ENCODE measurements around the gene POLR3C. TPM values are rescaled to one million over a fixed set of nuclear protein-coding genes. Genes with fewer than 3 reads are reported as not detected.

The POLR3C gene
- total and polyA plus RNA-seq, 3 experiments from 2014 or later = 47.5 to 54.1 (median 53.1) TPM

- CTCF ChIA-PET = interaction anchor here (1.2 to 7.1 kb wide), 8 partner anchors 11 to 165 kb away, joined by 4 to 160 read pairs (median 24); partner anchors contain the start of genes LIX1L, PIAS3 and RBM8A
- Histone ChIP-seq H3K4me3 (ENCODE audit: low read length) (no peak overlapping the region), H3K36me3 (ENCODE audit: insufficient read depth, low read length) (peaks cover 6% of the 10 kb centered on the region), H3K4me1 (ENCODE audit: insufficient read depth, low read length) (peaks cover 10% of the 10 kb centered on the region), H3K27ac (ENCODE audit: low read depth, low read length) (no peak overlapping the region), H3K9me3 (ENCODE audit: low read length) (no peaks in the 10 kb centered on the region), H3K27me3 (ENCODE audit: insufficient read depth, low read length, poor library complexity, severe bottlenecking) (no peaks in the 10 kb centered on the region)
- Mint-ChIP-seq H3K4me3 (peak overlapping the region in 1 of 7 donors; percentile 38), H3K36me3 (peaks cover 5 to 42% (median 12%) of the 10 kb centered on the region in 3 donors), H3K9me3 (no peaks in the 10 kb centered on the region), H3K27ac (peak overlapping the region in 5 of 8 donors; percentile 17 to 92 (median 44)), H3K27me3 (no peaks in the 10 kb centered on the region), H3K4me1 (peaks cover 5 to 7% (median 6%) of the 10 kb centered on the region in 3 donors)
- no peak for DNase-seq
- POLR2A ChIA-PET = interaction anchor here (0.5 to 5.4 kb wide), 2 partner anchors 11 to 13 kb away, joined by 3 to 44 read pairs; partner anchors contain the start of gene PIAS3
Measured at GRCh38 chr1:145847827-145848226, 23.8 kb downstream of the POLR3C start.

DNA sequence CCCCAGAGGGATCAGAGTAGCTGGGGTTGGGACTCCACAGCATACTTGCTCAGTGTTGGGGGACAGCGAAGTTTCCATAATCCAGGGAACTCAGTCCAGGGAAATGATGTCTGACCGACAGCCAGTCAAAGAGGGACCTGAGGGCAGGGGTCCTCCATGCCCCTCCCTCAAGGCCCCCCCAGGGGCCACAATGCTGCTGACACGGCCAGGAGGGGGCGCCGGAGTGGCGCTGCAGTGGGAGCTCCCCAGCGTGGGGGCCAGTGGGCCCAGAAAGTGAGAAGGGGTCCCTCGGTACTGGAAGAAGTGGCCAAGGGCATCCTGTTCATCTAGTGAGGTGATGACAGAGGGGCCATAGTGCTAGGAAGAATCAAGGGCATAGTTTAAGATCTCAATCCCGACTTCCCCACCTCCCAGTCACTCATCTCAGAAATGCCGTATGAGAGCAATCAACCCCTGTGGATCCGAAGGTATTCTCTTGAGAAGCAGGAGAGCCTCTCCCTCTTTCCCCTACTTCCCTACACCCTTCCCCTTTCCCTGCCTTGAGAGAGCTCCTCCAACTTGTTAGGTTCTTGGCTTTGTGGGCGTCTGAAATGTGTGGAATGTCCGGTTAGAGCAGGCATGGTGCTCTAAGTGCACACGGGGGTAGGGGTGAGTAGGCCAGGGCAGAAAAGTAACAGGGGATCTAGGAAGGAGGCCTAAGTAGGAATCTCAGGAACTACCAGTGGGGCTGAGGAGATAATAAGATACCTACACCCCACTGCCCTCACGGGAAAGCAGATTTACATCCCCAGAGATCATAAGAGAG lies 25.6 kb downstream of the POLR3C start:
- CTCF ChIA-PET = interaction anchor here (0.7 to 7.1 kb wide), 6 partner anchors 10 to 163 kb away, joined by 3 to 160 read pairs (median 4); partner anchors contain the start of gene PIAS3

GRCh38 chr1:145855426-145855948 lies 31.5 kb downstream of the POLR3C start:
- CTCF ChIA-PET = interaction anchor here (10.2 kb wide), 1 partner anchor 8 kb away, joined by 160 read pairs; the partner anchor contains the start of gene NUDT17
- peaks cover 0 to 1% of the 10 kb centered on the region in 2 donors for H3K27me3 Mint-ChIP-seq
- Histone ChIP-seq H3K27me3 (ENCODE audit: insufficient read depth, low read length, poor library complexity, severe bottlenecking) (no peaks in the 10 kb centered on the region), H3K27ac (ENCODE audit: low read depth, low read length) (no peak overlapping the region), H3K36me3 (ENCODE audit: insufficient read depth, low read length) (peaks cover 10% of the 10 kb centered on the region), H3K9me3 (ENCODE audit: low read length) (no peaks in the 10 kb centered on the region), H3K4me3 (ENCODE audit: low read length) (no peak overlapping the region), H3K4me1 (ENCODE audit: insufficient read depth, low read length) (peaks cover 13% of the 10 kb centered on the region)
- no peaks in the 10 kb centered on the region for H3K9me3 Mint-ChIP-seq
- H3K36me3 Mint-ChIP-seq = peaks cover 5 to 63% (median 11%) of the 10 kb centered on the region in 3 donors
- POLR2A ChIA-PET = no interaction called here
- H3K4me3 Mint-ChIP-seq = peak overlapping the region in 2 of 7 donors; percentile 40 to 88
- peak overlapping the region in 3 of 8 donors; percentile 16 to 83 (median 72) for H3K27ac Mint-ChIP-seq
- H3K4me1 Mint-ChIP-seq = peaks cover 11 to 29% (median 29%) of the 10 kb centered on the region in 3 donors
- DNase-seq = no peak

More for the DNA sequence above, 25.6 kb downstream of the POLR3C start:
- no peaks in the 10 kb centered on the region for H3K9me3 ChIP-seq (ENCODE audit: low read length)
- no peaks in the 10 kb centered on the region for H3K9me3 Mint-ChIP-seq
- H3K4me1 ChIP-seq (ENCODE audit: insufficient read depth, low read length) = peaks cover 10% of the 10 kb centered on the region
- H3K4me1 Mint-ChIP-seq = peaks cover 5 to 7% (median 6%) of the 10 kb centered on the region in 3 donors
- peaks cover 5 to 56% (median 14%) of the 10 kb centered on the region in 3 donors for H3K36me3 Mint-ChIP-seq
- no peak overlapping the region for H3K4me3 Mint-ChIP-seq
- H3K27ac Mint-ChIP-seq = peak overlapping the region in 2 of 8 donors; percentile 5 to 69
- no peaks in the 10 kb centered on the region for H3K27me3 ChIP-seq (ENCODE audit: insufficient read depth, low read length, poor library complexity, severe bottlenecking)
- no peak overlapping the region for H3K27ac ChIP-seq (ENCODE audit: low read depth, low read length)
- H3K4me3 ChIP-seq (ENCODE audit: low read length) = no peak overlapping the region
- H3K27me3 Mint-ChIP-seq = peaks cover 0 to under 1% of the 10 kb centered on the region in 2 donors
- POLR2A ChIA-PET = interaction anchor here (5.4 kb wide), 1 partner anchor 9 kb away, joined by 44 read pairs; the partner anchor contains the start of gene PIAS3
- DNase-seq = no peak
- peaks cover 6% of the 10 kb centered on the region for H3K36me3 ChIP-seq (ENCODE audit: insufficient read depth, low read length)

DNA sequence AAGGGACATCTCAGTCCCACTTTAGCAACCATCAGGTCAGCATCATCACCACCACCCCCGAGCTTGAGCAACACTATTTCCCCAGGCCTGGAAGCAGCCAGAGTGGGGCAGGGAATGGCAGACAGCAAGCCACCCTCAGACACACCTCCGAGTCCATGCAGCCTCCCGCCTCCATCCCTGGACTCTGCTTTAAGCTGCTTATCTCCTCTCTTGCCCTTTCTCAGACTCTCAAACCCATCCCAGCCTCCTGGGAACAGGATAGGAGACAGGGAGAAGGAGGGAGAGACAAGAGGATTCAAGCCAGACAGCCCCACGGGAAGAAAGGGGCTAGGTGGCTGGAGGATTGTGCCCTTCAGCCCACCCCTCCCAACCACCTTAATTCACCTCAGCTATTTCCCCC lies 33.2 kb downstream of the POLR3C start:
- Histone ChIP-seq H3K27ac (ENCODE audit: low read depth, low read length) (no peak overlapping the region), H3K36me3 (ENCODE audit: insufficient read depth, low read length) (peaks cover 7% of the 10 kb centered on the region), H3K4me3 (ENCODE audit: low read length) (no peak overlapping the region), H3K27me3 (ENCODE audit: insufficient read depth, low read length, poor library complexity, severe bottlenecking) (no peaks in the 10 kb centered on the region), H3K9me3 (ENCODE audit: low read length) (no peaks in the 10 kb centered on the region), H3K4me1 (ENCODE audit: insufficient read depth, low read length) (peaks cover 13% of the 10 kb centered on the region)
- H3K27ac Mint-ChIP-seq = peak overlapping the region in 3 of 8 donors; percentile 70 to 94 (median 77)
- peak overlapping the region; percentile 12 to 99 (median 41) for H3K4me3 Mint-ChIP-seq
- H3K4me1 Mint-ChIP-seq = peaks cover 11 to 29% (median 29%) of the 10 kb centered on the region in 3 donors
- POLR2A ChIA-PET = interaction anchor here (1.2 to 3.3 kb wide), 4 partner anchors 10 to 70 kb away, joined by 3 to 44 read pairs (median 15); partner anchors contain the start of genes NUDT17, POLR3C, RBM8A and RNF115
- H3K36me3 Mint-ChIP-seq = peaks cover 0 to 51% (median 4%) of the 10 kb centered on the region in 3 donors
- H3K27me3 Mint-ChIP-seq = peaks cover 0 to 1% of the 10 kb centered on the region in 2 donors
- H3K9me3 Mint-ChIP-seq = no peaks in the 10 kb centered on the region
- no peak for DNase-seq
- CTCF ChIA-PET = interaction anchor here (0.6 to 10.2 kb wide), 8 partner anchors 10 to 154 kb away, joined by 3 to 160 read pairs (median 4); partner anchors contain the start of genes NUDT17 and TXNIP

GRCh38 chr1:145858238-145858900 lies 34.4 kb downstream of the POLR3C start:
- CTCF ChIA-PET = interaction anchor here (0.8 to 10.2 kb wide), 21 partner anchors 10 to 156 kb away, joined by 3 to 160 read pairs (median 5); partner anchors contain the start of genes ANKRD34A, ITGA10, NUDT17 and POLR3C
- H3K36me3 Mint-ChIP-seq = peaks cover 0 to 43% (median 4%) of the 10 kb centered on the region in 3 donors
- Histone ChIP-seq H3K4me1 (ENCODE audit: insufficient read depth, low read length) (peaks cover 13% of the 10 kb centered on the region), H3K36me3 (ENCODE audit: insufficient read depth, low read length) (peaks cover 7% of the 10 kb centered on the region), H3K27ac (ENCODE audit: low read depth, low read length) (peak overlapping the region; percentile 56), H3K4me3 (ENCODE audit: low read length) (peak overlapping the region; percentile 80), H3K9me3 (ENCODE audit: low read length) (no peaks in the 10 kb centered on the region), H3K27me3 (ENCODE audit: insufficient read depth, low read length, poor library complexity, severe bottlenecking) (no peaks in the 10 kb centered on the region)
- H3K27ac Mint-ChIP-seq = peak overlapping the region; percentile 38 to 94 (median 90)
- peaks cover 11 to 29% (median 29%) of the 10 kb centered on the region in 3 donors for H3K4me1 Mint-ChIP-seq
- DNase-seq = peak in 3 of 5 donors; percentile 61 to 77 (median 66)
- POLR2A ChIA-PET = interaction anchor here (0.6 to 3.3 kb wide), 16 partner anchors 11 to 179 kb away, joined by 3 to 44 read pairs (median 12); partner anchors contain the start of genes ANKRD34A, ANKRD35, LIX1L and NUDT17
- H3K9me3 Mint-ChIP-seq = no peaks in the 10 kb centered on the region
- H3K27me3 Mint-ChIP-seq = peaks cover 0 to 1% of the 10 kb centered on the region in 2 donors
- H3K4me3 Mint-ChIP-seq = peak overlapping the region; percentile 93 to 99 (median 97)

DNA sequence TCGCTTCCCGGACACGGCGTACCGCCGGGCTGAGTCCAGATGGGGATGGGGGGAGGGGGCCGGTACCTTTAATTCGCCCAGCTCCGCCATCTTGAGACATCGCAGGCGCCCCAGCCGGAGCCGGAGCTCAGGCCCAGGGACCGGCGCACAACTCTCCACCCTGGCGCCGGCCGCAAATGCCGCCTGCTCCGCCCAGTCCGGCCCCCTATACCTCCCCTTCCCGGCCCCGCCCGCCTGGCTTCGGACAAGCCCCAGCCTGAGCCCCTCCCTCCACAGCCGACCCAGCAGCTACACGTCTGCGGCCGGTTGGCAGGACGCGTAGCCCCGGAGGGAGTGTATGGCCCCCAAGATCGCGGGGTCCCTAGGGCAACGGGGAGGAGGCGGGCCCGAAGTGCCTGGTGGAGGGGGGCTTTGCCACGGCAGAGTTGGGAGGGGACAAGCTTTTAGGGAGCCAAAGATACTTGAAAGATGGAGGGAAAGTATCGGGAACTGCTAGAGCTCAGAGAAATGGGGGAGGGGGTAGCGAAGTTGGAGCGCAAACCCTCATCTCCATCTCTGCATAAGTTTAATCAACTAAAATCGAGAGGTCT lies 35.0 kb downstream of the POLR3C start, which contains the start of gene PIAS3:
TSS of gene PIAS3 (minus strand) at position 181 of the 590 bp plus-strand sequence. CDS start at position 90, 91 bp downstream.
- Mint-ChIP-seq H3K4me3 (peak within 1 kb of the TSS; percentile 93 to 99 (median 97)), H3K4me1 (peaks cover 11 to 29% (median 29%) of the 10 kb centered on the region in 3 donors), H3K27me3 (peaks cover 0 to 1% of the 10 kb centered on the region in 2 donors), H3K36me3 (peaks cover 0 to 36% (median 3%) of the 10 kb centered on the region in 3 donors), H3K27ac (peak within 1 kb of the TSS; percentile 77 to 96 (median 90)), H3K9me3 (no peaks in the 10 kb centered on the region)
- Histone ChIP-seq H3K4me3 (ENCODE audit: low read length) (peak within 1 kb of the TSS; percentile 80), H3K27me3 (ENCODE audit: insufficient read depth, low read length, poor library complexity, severe bottlenecking) (no peaks in the 10 kb centered on the region), H3K36me3 (ENCODE audit: insufficient read depth, low read length) (peaks cover 7% of the 10 kb centered on the region), H3K4me1 (ENCODE audit: insufficient read depth, low read length) (peaks cover 13% of the 10 kb centered on the region), H3K27ac (ENCODE audit: low read depth, low read length) (peak within 1 kb of the TSS; percentile 56), H3K9me3 (ENCODE audit: low read length) (no peaks in the 10 kb centered on the region)
- DNase-seq = peak; percentile 74 to 86 (median 80)
- ChIA-PET CTCF (interaction anchor here (0.5 to 10.2 kb wide), 24 partner anchors 10 to 156 kb away, joined by 3 to 160 read pairs (median 5); partner anchors contain the start of genes ANKRD34A, ANKRD35, ITGA10 and NUDT17), POLR2A (interaction anchor here (0.6 to 3.3 kb wide), 16 partner anchors 10 to 179 kb away, joined by 3 to 44 read pairs (median 12); partner anchors contain the start of genes ANKRD34A, ANKRD35, LIX1L and NUDT17)
